Neural cell (in vitro differentiated cells): Measurements from ENCODE around the gene TMEM147. TPM values are rescaled to one million over a fixed set of nuclear protein-coding genes. Genes with fewer than 3 reads are reported as not detected.

Source experiments
- H2AFZ ChIP-seq: fragments of 200-600, 300-800 bp; sonication (generic), shearing (Covaris generic); 2 replicates; pipeline ENCODE4 v1.6.0; 2014; ENCODE audit warnings: low read depth, mild to moderate bottlenecking, antibody characterized with exemption, low read length, moderate library complexity
- H3F3A ChIP-seq: fragments of 200-600 bp; shearing (Covaris generic); 2 replicates; pipeline ENCODE4 v1.6.1; 2016; ENCODE audit warnings: mild to moderate bottlenecking, moderate library complexity, mixed read lengths, antibody characterized with exemption, low read length; ENCODE audit not compliant: insufficient read depth, poor library complexity, severe bottlenecking
- H3K27ac ChIP-seq: fragments of 200-600, 300-800 bp; sonication (generic), shearing (Covaris generic); 2 replicates; pipeline ENCODE4 v1.5.1; 2014; ENCODE audit warnings: mild to moderate bottlenecking, low read length, moderate library complexity
- H3K27me3 ChIP-seq: fragments of 300-800, 200-600 bp; sonication (generic), shearing (Covaris generic); 2 replicates; pipeline ENCODE4 v1.6.0; 2014; ENCODE audit warnings: mild to moderate bottlenecking, low read depth, low read length, moderate library complexity; ENCODE audit not compliant: insufficient read depth
- H3K36me3 ChIP-seq: fragments of 300-800, 200-600 bp; sonication (generic), shearing (Covaris generic); 2 replicates; pipeline ENCODE4 v1.5.1; 2014; ENCODE audit warnings: mild to moderate bottlenecking, antibody characterized with exemption, low read length, moderate library complexity; ENCODE audit not compliant: insufficient read depth
- H3K4me2 ChIP-seq: fragments of 300-800, 200-600 bp; sonication (generic), shearing (Covaris generic); 2 replicates; pipeline ENCODE4 v1.6.0; 2014; ENCODE audit warnings: mild to moderate bottlenecking, low read length
- H3K4me3 ChIP-seq: fragments of 300-800, 200-600 bp; sonication (generic), shearing (Covaris generic); 2 replicates; pipeline ENCODE4 v1.5.1; 2014; ENCODE audit warnings: mild to moderate bottlenecking, low read length, moderate library complexity
- H3K79me2 ChIP-seq: fragments of 200-600 bp; shearing (Covaris generic); replicated peaks from 2 replicates; pipeline ENCODE4 v1.6.0; 2014; ENCODE audit warnings: mild to moderate bottlenecking, low read length, moderate library complexity; ENCODE audit not compliant: insufficient read depth
- H3K9ac ChIP-seq: fragments of 300-800, 200-600 bp; sonication (generic), shearing (Covaris generic); 2 replicates; pipeline ENCODE4 v1.6.1; 2016; ENCODE audit warnings: mild to moderate bottlenecking, low read length, mixed read lengths
- H3K9me2 ChIP-seq: fragments of 200-600 bp; shearing (Covaris generic); 2 replicates; pipeline ENCODE4 v1.6.1; 2016; ENCODE audit warnings: mild to moderate bottlenecking, low read length, mixed read lengths; ENCODE audit not compliant: insufficient read depth
- H3K9me3 ChIP-seq: fragments of 200-600, 300-800 bp; sonication (generic), shearing (Covaris generic); 2 replicates; pipeline ENCODE4 v1.6.1; 2016; ENCODE audit warnings: mild to moderate bottlenecking, mixed run types, low read length, moderate library complexity, mixed read lengths
- H4K20me1 ChIP-seq: fragments of 200-600 bp; shearing (Covaris generic); 2 replicates; pipeline ENCODE4 v1.6.1; 2016; ENCODE audit warnings: mild to moderate bottlenecking, mixed run types; ENCODE audit not compliant: insufficient read depth
- CTCF ChIP-seq: fragments of 450-650 bp; IDR thresholded peaks from 2 replicates; pipeline ENCODE4 v1.5.1; 2014; ENCODE audit warnings: antibody characterized with exemption, mild to moderate bottlenecking, moderate library complexity; ENCODE audit not compliant: poor library complexity, severe bottlenecking
- EP300 ChIP-seq: fragments of 450-650 bp; conservative IDR thresholded peaks from 2 replicates; pipeline ENCODE4 v1.6.1; 2014; ENCODE audit warnings: antibody characterized with exemption, mild to moderate bottlenecking, moderate library complexity; ENCODE audit not compliant: poor library complexity, severe bottlenecking
- EZH2 ChIP-seq: fragments of 200-600, 300-800 bp; shearing (Covaris generic), sonication (generic); IDR thresholded peaks from 2 replicates; pipeline ENCODE4 v1.6.1; 2014; ENCODE audit warnings: antibody characterized with exemption, low read length, borderline replicate concordance, mild to moderate bottlenecking; ENCODE audit not compliant: insufficient read depth, poor library complexity, severe bottlenecking
- MXI1 ChIP-seq: fragments of 450-650 bp; conservative IDR thresholded peaks from 2 replicates; pipeline ENCODE4 v1.6.1; 2014; ENCODE audit warnings: antibody characterized with exemption, mild to moderate bottlenecking; ENCODE audit not compliant: poor library complexity, severe bottlenecking
- POLR2AphosphoS5 ChIP-seq: IDR thresholded peaks from 2 replicates; pipeline ENCODE4 v1.6.1; 2012
- RAD21 ChIP-seq: fragments of 450-650 bp; conservative IDR thresholded peaks from 2 replicates; pipeline ENCODE4 v1.6.1; 2014; ENCODE audit warnings: antibody characterized with exemption, mild to moderate bottlenecking, moderate library complexity
- REST ChIP-seq: IDR thresholded peaks from 2 replicates; pipeline ENCODE4 v1.6.1; 2012; ENCODE audit warnings: borderline replicate concordance
- SMC3 ChIP-seq: fragments of 450-650 bp; conservative IDR thresholded peaks from 2 replicates; pipeline ENCODE4 v1.6.1; 2014; ENCODE audit warnings: antibody characterized with exemption, mild to moderate bottlenecking, moderate library complexity; ENCODE audit not compliant: poor library complexity
- TAF1 ChIP-seq: IDR thresholded peaks from 2 replicates; pipeline ENCODE4 v1.6.1; 2012; ENCODE audit warnings: low read depth
- polyA plus RNA-seq: library from polyadenylated mRNA; depleted of rRNA; stranded (reverse); fragments of >200 nt; gene quantifications from 2 replicates; pipeline ENCODE4 v1.2.3, GENCODE V29; 2014

The TMEM147 gene
- polyA plus RNA-seq, 1 donor from 2014 or later: 106 TPM

GRCh38 chr19:35534803-35535480, 10.5 kb upstream of the TMEM147 start:
- Histone ChIP-seq H3K79me2 (no peaks in the 10 kb centered on the region), H3K4me3 (no peak overlapping the region), H4K20me1 (no peaks in the 10 kb centered on the region), H3K27me3 (no peaks in the 10 kb centered on the region), H3K9me3 (no peaks in the 10 kb centered on the region), H3K4me2 (no peak overlapping the region), H3K27ac (no peak overlapping the region), H2AFZ (no peak overlapping the region), H3F3A (no peaks in the 10 kb centered on the region), H3K9me2 (no peaks in the 10 kb centered on the region), H3K36me3 (no peaks in the 10 kb centered on the region), H3K9ac (no peak overlapping the region)
- TF ChIP-seq TAF1: no peak
- TF ChIP-seq EZH2: no peak
- no peak for TF ChIP-seq REST
- TF ChIP-seq RAD21: no peak
- TF ChIP-seq MXI1: no peak
- no peak for TF ChIP-seq CTCF
- no peak for TF ChIP-seq EP300
- TF ChIP-seq POLR2AphosphoS5: no peak
- TF ChIP-seq SMC3: no peak

GRCh38 chr19:35539314-35539713, 6.1 kb upstream of the TMEM147 start:
- no peaks in the 10 kb centered on the region for H3K9me2 ChIP-seq
- no peaks in the 10 kb centered on the region for H3K27me3 ChIP-seq
- H2AFZ ChIP-seq: no peak overlapping the region
- H3K36me3 ChIP-seq: no peaks in the 10 kb centered on the region
- no peak overlapping the region for H3K9ac ChIP-seq
- H3K9me3 ChIP-seq: no peaks in the 10 kb centered on the region
- TF ChIP-seq RAD21 (no peak), REST (no peak), SMC3 (no peak), MXI1 (no peak), CTCF (no peak), TAF1 (no peak), EZH2 (no peak), POLR2AphosphoS5 (no peak), EP300 (no peak)
- H3K4me3 ChIP-seq: no peak overlapping the region
- no peak overlapping the region for H3K4me2 ChIP-seq
- no peaks in the 10 kb centered on the region for H3K79me2 ChIP-seq
- no peak overlapping the region for H3K27ac ChIP-seq
- no peaks in the 10 kb centered on the region for H4K20me1 ChIP-seq
- H3F3A ChIP-seq: no peaks in the 10 kb centered on the region
